HEK293 (cell line): Measurements from ENCODE around the gene NEAT1.
A peak's percentile ranks its signal among the peaks of the same experiment; 100 is the strongest.

Experiments used
- CTCF ChIA-PET: fragments of 350-600 bp; formaldehyde crosslinking; extraction: SDS; loops from one replicate; lab custom pipeline; 2021; ENCODE audit warnings: antibody characterized with exemption; lab: Yijun Ruan, JAX
- POLR2A ChIA-PET: fragments of 300-600 bp; formaldehyde crosslinking; extraction: SDS; loops from one replicate; lab custom pipeline; 2020; ENCODE audit warnings: antibody characterized with exemption, inconsistent platforms; lab: Yijun Ruan, JAX
- H3K27ac ChIP-seq: fragments of 200-500 bp; sonication (Bioruptor generic); 2 replicates; pipeline ENCODE4 v1.5.1; 2014; ENCODE audit warnings: low read depth, low read length, control low read depth, inconsistent platforms; ENCODE audit errors: extremely low read depth
- H3K36me3 ChIP-seq, 2 experiments: fragments of 200-500 bp in 1 of 2; sonication (Bioruptor generic) in 1 of 2; 1 replicate in 1 of 2; 2 replicates in 1 of 2; pipeline ENCODE4 v1.5.1; 2014 to 2017; ENCODE audit warnings: inconsistent platforms in 2 of 2, low read length in 2 of 2; ENCODE audit not compliant: control insufficient read depth in 2 of 2, insufficient read depth in 1 of 2
- H3K4me1 ChIP-seq: fragments of 200-500 bp; sonication (Bioruptor generic); 2 replicates; pipeline ENCODE4 v1.5.1; 2014; ENCODE audit warnings: mild to moderate bottlenecking, low read length, inconsistent platforms; ENCODE audit not compliant: control insufficient read depth, insufficient read depth
- H3K4me3 ChIP-seq: 2 replicates; pipeline ENCODE4 v1.5.1; 2011; ENCODE audit warnings: low read depth, mild to moderate bottlenecking, control low read depth, low read length, moderate library complexity
- H3K9me3 ChIP-seq: fragments of 200-500 bp; sonication (Bioruptor generic); 2 replicates; pipeline ENCODE4 v1.5.1; 2014; ENCODE audit warnings: low read depth, low read length, inconsistent platforms; ENCODE audit not compliant: control insufficient read depth, insufficient read depth
- GLIS2 ChIP-seq: fragments of 450-650 bp; formaldehyde crosslinking; IDR thresholded peaks from 2 replicates; pipeline ENCODE4 v1.5.1; 2016; ENCODE audit warnings: missing biosample characterization, missing genetic modification characterization
- INSM2 ChIP-seq: fragments of 450-650 bp; formaldehyde crosslinking; IDR thresholded peaks from 2 replicates; pipeline ENCODE4 v1.5.1; 2016; ENCODE audit warnings: missing biosample characterization, missing genetic modification characterization
- KLF8 ChIP-seq: fragments of 450-650 bp; formaldehyde crosslinking; IDR thresholded peaks from 2 replicates; pipeline ENCODE4 v1.5.1; 2016; ENCODE audit warnings: missing biosample characterization, missing genetic modification characterization
- OSR2 ChIP-seq: fragments of 450-650 bp; formaldehyde crosslinking; IDR thresholded peaks from 2 replicates; pipeline ENCODE4 v1.5.1; 2016; ENCODE audit warnings: missing biosample characterization, missing genetic modification characterization
- PATZ1 ChIP-seq: fragments of 450-650 bp; formaldehyde crosslinking; IDR thresholded peaks from 2 replicates; pipeline ENCODE4 v1.5.1; 2016; ENCODE audit warnings: missing biosample characterization, missing genetic modification characterization
- ZIC2 ChIP-seq: fragments of 450-650 bp; formaldehyde crosslinking; IDR thresholded peaks from 2 replicates; pipeline ENCODE4 v1.5.1; 2016; ENCODE audit warnings: missing biosample characterization, missing genetic modification characterization
- ZNF175 ChIP-seq: fragments of 450-650 bp; formaldehyde crosslinking; IDR thresholded peaks from 2 replicates; pipeline ENCODE4 v1.5.1; 2016; ENCODE audit warnings: missing biosample characterization, missing genetic modification characterization
- ZNF214 ChIP-seq: fragments of 450-650 bp; formaldehyde crosslinking; IDR thresholded peaks from 2 replicates; pipeline ENCODE4 v1.5.1; 2017; ENCODE audit warnings: missing biosample characterization, mild to moderate bottlenecking, missing genetic modification characterization, borderline replicate concordance
- ZNF24 ChIP-seq: fragments of 450-650 bp; formaldehyde crosslinking; IDR thresholded peaks from 2 replicates; pipeline ENCODE4 v1.5.1; 2016; ENCODE audit warnings: missing biosample characterization, missing genetic modification characterization
- ZNF274 ChIP-seq, 2 experiments: fragments of 200-500 bp in 1 of 2; fragments of 450-650 bp in 1 of 2; sonication (Bioruptor generic) in 1 of 2; formaldehyde crosslinking in 1 of 2; IDR thresholded peaks; 2 replicates each; pipeline versions ENCODE4 v1.5.1 to v1.6.1; 2014 to 2016; ENCODE audit warnings: borderline replicate concordance in 1 of 2, inconsistent platforms in 1 of 2, low read length in 1 of 2, missing biosample characterization in 1 of 2, missing genetic modification characterization in 1 of 2
- ZNF311 ChIP-seq: fragments of 450-650 bp; formaldehyde crosslinking; IDR thresholded peaks from 2 replicates; pipeline ENCODE4 v1.5.1; 2017; ENCODE audit warnings: missing biosample characterization, missing genetic modification characterization, borderline replicate concordance
- ZNF335 ChIP-seq: fragments of 450-650 bp; formaldehyde crosslinking; conservative IDR thresholded peaks from 2 replicates; pipeline ENCODE4 v1.5.1; 2016; ENCODE audit warnings: missing biosample characterization, missing genetic modification characterization
- ZNF341 ChIP-seq: fragments of 450-650 bp; formaldehyde crosslinking; IDR thresholded peaks from 2 replicates; pipeline ENCODE4; 2016; ENCODE audit warnings: low read depth, missing biosample characterization, missing genetic modification characterization
- ZNF366 ChIP-seq: fragments of 450-650 bp; formaldehyde crosslinking; conservative IDR thresholded peaks from 2 replicates; pipeline ENCODE4 v1.5.1; 2016; ENCODE audit warnings: missing biosample characterization, missing genetic modification characterization
- ZNF398 ChIP-seq: fragments of 450-650 bp; formaldehyde crosslinking; IDR thresholded peaks from 2 replicates; pipeline ENCODE4 v1.5.1; 2017; ENCODE audit warnings: missing biosample characterization, missing genetic modification characterization
- ZNF416 ChIP-seq: fragments of 450-650 bp; formaldehyde crosslinking; IDR thresholded peaks from 2 replicates; pipeline ENCODE4 v1.5.1; 2016; ENCODE audit warnings: missing biosample characterization, missing genetic modification characterization
- ZNF513 ChIP-seq: fragments of 450-650 bp; IDR thresholded peaks from 2 replicates; pipeline ENCODE4 v1.5.1; 2018; ENCODE audit warnings: missing biosample characterization, missing genetic modification characterization
- ZNF518A ChIP-seq: fragments of 450-650 bp; formaldehyde crosslinking; conservative IDR thresholded peaks from 2 replicates; pipeline ENCODE4 v1.5.1; 2016; ENCODE audit warnings: low read depth, missing biosample characterization, missing genetic modification characterization
- ZNF571 ChIP-seq: fragments of 450-650 bp; formaldehyde crosslinking; IDR thresholded peaks from 2 replicates; pipeline ENCODE4 v1.5.0; 2017; ENCODE audit warnings: missing biosample characterization, missing genetic modification characterization
- ZNF596 ChIP-seq: fragments of 450-650 bp; IDR thresholded peaks from 2 replicates; pipeline ENCODE4 v1.5.0; 2018; ENCODE audit warnings: missing biosample characterization, mild to moderate bottlenecking, missing genetic modification characterization, moderate library complexity
- ZNF623 ChIP-seq: fragments of 450-650 bp; formaldehyde crosslinking; IDR thresholded peaks from 2 replicates; pipeline ENCODE4 v1.5.1; 2016; ENCODE audit warnings: missing biosample characterization, missing genetic modification characterization
- ZNF664 ChIP-seq: fragments of 450-650 bp; formaldehyde crosslinking; IDR thresholded peaks from 2 replicates; pipeline ENCODE4 v1.5.1; 2016; ENCODE audit warnings: missing biosample characterization, missing genetic modification characterization
- ZNF701 ChIP-seq: fragments of 450-650 bp; formaldehyde crosslinking; IDR thresholded peaks from 2 replicates; pipeline ENCODE4 v1.5.1; 2016; ENCODE audit warnings: missing biosample characterization, missing genetic modification characterization
- ZNF776 ChIP-seq: fragments of 450-650 bp; formaldehyde crosslinking; IDR thresholded peaks from 2 replicates; pipeline ENCODE4 v1.5.0; 2017; ENCODE audit warnings: missing biosample characterization, missing genetic modification characterization, borderline replicate concordance

Gene NEAT1

GRCh38 chr11:65445604-65446445, 23.2 kb downstream of the NEAT1 start:
- no peaks in the 10 kb centered on the region for H3K9me3 ChIP-seq
- H3K4me3 ChIP-seq, result no peak overlapping the region
- CTCF ChIA-PET, result interaction anchor here (0.5 to 0.6 kb wide), 2 partner anchors 7 to 55 kb away, joined by 3 to 5 read pairs; no protein-coding TSS in a partner anchor
- peak overlapping the region; percentile 40; the same call in 1 of the 2 replicates for H3K27ac ChIP-seq
- no peaks in the 10 kb centered on the region for H3K4me1 ChIP-seq
- H3K36me3 ChIP-seq, result peaks cover 0 to 5% of the 10 kb centered on the region in 2 experiments; a peak in 1 of 3 replicates
- POLR2A ChIA-PET, result interaction anchor here (0.8 to 5.7 kb wide), 9 partner anchors 9 to 65 kb away, joined by 3 to 69 read pairs (median 6); partner anchors contain the start of genes MALAT1 and NEAT1
- no peak for TF ChIP-seq ZNF776
- TF ChIP-seq ZNF341, result peak; percentile 68
- TF ChIP-seq PATZ1 (tag by site-specific recombination), result peak; percentile 29; the same call in 1 of the 2 replicates
- TF ChIP-seq ZNF664, result no peak
- no peak for TF ChIP-seq ZNF596 (tag by site-specific recombination)
- no peak for TF ChIP-seq ZNF274 (IDR thresholded peaks at IDR 0.05; ENCODE audit: low read length)
- TF ChIP-seq ZNF274 (tag by site-specific recombination; IDR thresholded peaks at IDR 0.05; ENCODE audit: borderline replicate concordance), result no peak
- TF ChIP-seq ZNF518A (tag by site-specific recombination), result no peak
- TF ChIP-seq ZNF335, result no peak
- TF ChIP-seq ZIC2 (tag by site-specific recombination), result peak; percentile 10; the same call in 1 of the 2 replicates
- no peak for TF ChIP-seq INSM2 (tag by site-specific recombination)
- no peak for TF ChIP-seq ZNF416 (tag by site-specific recombination)
- TF ChIP-seq KLF8 (tag by site-specific recombination), result peak; percentile 19; the same call in 1 of the 2 replicates
- peak; percentile 40 for TF ChIP-seq OSR2 (tag by site-specific recombination)
- no peak for TF ChIP-seq ZNF513
- TF ChIP-seq ZNF623, result no peak
- no peak for TF ChIP-seq ZNF24 (tag by site-specific recombination)
- TF ChIP-seq ZNF571 (tag by site-specific recombination), result no peak
- peak; percentile 72 for TF ChIP-seq GLIS2 (tag by site-specific recombination)
- no peak for TF ChIP-seq ZNF701 (tag by site-specific recombination)
- TF ChIP-seq ZNF214 (tag by site-specific recombination), result no peak
- TF ChIP-seq ZNF175 (tag by site-specific recombination), result no peak
- peak; percentile 32; the same call in 1 of the 2 replicates for TF ChIP-seq ZNF398 (tag by site-specific recombination)
- 0 out of 2 replicates have a peak, but pooled peaks have one; percentile 2 for TF ChIP-seq ZNF366 (tag by site-specific recombination)
- no peak for TF ChIP-seq ZNF311 (tag by site-specific recombination)
